ENCODE measurements around the gene ASIC2. TPM values are rescaled to one million over a fixed set of nuclear protein-coding genes. Genes with fewer than 3 reads are reported as not detected.

ASIC2 gene
- total RNA-seq, 1 experiment from 2014 or later = 0.74 TPM

DNA sequence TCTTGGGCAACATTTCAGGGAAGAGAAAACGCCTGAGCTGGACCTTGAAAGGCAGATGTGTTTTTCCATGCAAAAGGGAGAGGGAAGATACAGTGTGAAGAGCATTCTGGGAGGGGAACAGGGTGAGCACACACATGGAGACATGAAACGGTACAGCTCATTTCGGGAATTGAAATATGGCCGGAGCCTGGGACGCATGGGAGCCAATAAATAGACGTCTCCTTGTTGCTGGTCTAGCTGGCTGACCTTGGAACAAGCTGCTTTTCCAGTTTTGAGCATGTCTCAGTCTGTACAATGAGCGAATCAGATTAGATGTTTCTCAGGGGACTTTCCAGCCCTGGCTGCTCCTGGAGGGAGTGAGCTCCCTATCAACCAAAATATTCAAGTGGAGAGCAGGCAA is 63.6 kb downstream of the ASIC2 start:
- no peak for DNase-seq
- Histone ChIP-seq H2BK12ac (ENCODE audit: insufficient read length, low read depth, low read length) (no peak overlapping the region), H4K20me1 (ENCODE audit: control insufficient read depth, insufficient read depth, insufficient read length) (no peaks in the 10 kb centered on the region), H3K9ac (ENCODE audit: extremely low read depth, insufficient read length, low read length) (no peak overlapping the region), H4K8ac (replicated peaks; ENCODE audit: insufficient read length, low read depth, low read length) (no peak overlapping the region), H2AFZ (ENCODE audit: low read length) (no peak overlapping the region), H3K27me3 (ENCODE audit: insufficient read depth, low read length) (no peaks in the 10 kb centered on the region; the same call in 1 of the 2 replicates), H3K4me2 (ENCODE audit: insufficient read depth, insufficient read length, low read length) (no peak overlapping the region), H3K14ac (ENCODE audit: insufficient read depth, low read length) (no peak overlapping the region), H2BK15ac (ENCODE audit: low read depth, low read length) (no peak overlapping the region), H3K56ac (ENCODE audit: insufficient read length, low read depth, low read length) (no peak overlapping the region), H2BK5ac (ENCODE audit: insufficient read length, low read length) (no peak overlapping the region), H3K79me1 (ENCODE audit: insufficient read depth, low read depth, low read length, poor library complexity, severe bottlenecking) (no peaks in the 10 kb centered on the region), H3K23me2 (ENCODE audit: insufficient read length, low read depth, low read length, poor library complexity, severe bottlenecking) (no peaks in the 10 kb centered on the region), H3K4ac (ENCODE audit: low read depth, low read length) (no peak overlapping the region), H2BK20ac (ENCODE audit: low read depth, low read length, poor library complexity, severe bottlenecking) (no peak overlapping the region), H4K91ac (ENCODE audit: insufficient read length, low read depth, low read length) (no peak overlapping the region), H3K9me3 (ENCODE audit: control insufficient read depth, low read depth, low read length) (no peaks in the 10 kb centered on the region), H4K5ac (ENCODE audit: insufficient read length, low read depth, low read length) (no peak overlapping the region), H3K4me1 (ENCODE audit: insufficient read depth, low read length) (no peaks in the 10 kb centered on the region), H3K23ac (ENCODE audit: insufficient read length, low read depth, low read length) (no peak overlapping the region), H2AK5ac (ENCODE audit: insufficient read length, low read length) (no peak overlapping the region), H3K27ac (ENCODE audit: insufficient read length, low read depth, low read length) (no peak overlapping the region), H3T11ph (ENCODE audit: low read length) (no peak overlapping the region), H2BK120ac (ENCODE audit: low read depth, low read length, poor library complexity, severe bottlenecking) (no peak overlapping the region), H3K79me2 (ENCODE audit: insufficient read depth, low read length) (no peaks in the 10 kb centered on the region), H3K18ac (ENCODE audit: insufficient read length, low read depth, low read length) (no peak overlapping the region)
- WGBS (ENCODE audit: extremely low coverage, insufficient read length, low lambda C conversion rate) = no CpG with 5 or more reads among the region's 7 CpGs
- TF ChIP-seq, protein P1, sequence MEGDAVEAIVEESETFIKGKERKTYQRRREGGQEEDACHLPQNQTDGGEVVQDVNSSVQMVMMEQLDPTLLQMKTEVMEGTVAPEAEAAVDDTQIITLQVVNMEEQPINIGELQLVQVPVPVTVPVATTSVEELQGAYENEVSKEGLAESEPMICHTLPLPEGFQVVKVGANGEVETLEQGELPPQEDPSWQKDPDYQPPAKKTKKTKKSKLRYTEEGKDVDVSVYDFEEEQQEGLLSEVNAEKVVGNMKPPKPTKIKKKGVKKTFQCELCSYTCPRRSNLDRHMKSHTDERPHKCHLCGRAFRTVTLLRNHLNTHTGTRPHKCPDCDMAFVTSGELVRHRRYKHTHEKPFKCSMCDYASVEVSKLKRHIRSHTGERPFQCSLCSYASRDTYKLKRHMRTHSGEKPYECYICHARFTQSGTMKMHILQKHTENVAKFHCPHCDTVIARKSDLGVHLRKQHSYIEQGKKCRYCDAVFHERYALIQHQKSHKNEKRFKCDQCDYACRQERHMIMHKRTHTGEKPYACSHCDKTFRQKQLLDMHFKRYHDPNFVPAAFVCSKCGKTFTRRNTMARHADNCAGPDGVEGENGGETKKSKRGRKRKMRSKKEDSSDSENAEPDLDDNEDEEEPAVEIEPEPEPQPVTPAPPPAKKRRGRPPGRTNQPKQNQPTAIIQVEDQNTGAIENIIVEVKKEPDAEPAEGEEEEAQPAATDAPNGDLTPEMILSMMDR (conservative IDR thresholded peaks at IDR 0.05) = no peak
- H3K9me3 Mint-ChIP-seq = no peaks in the 10 kb centered on the region; a peak in 1 of 5 replicates
- H3K4me1 Mint-ChIP-seq = peaks cover 6 to 13% of the 10 kb centered on the region in 2 experiments
- no peak overlapping the region for H3K27ac Mint-ChIP-seq
- peaks cover 15% of the 10 kb centered on the region for H3K27me3 Mint-ChIP-seq (ENCODE audit: low read depth)
- H3K4me3 Mint-ChIP-seq = no peak overlapping the region
- no peaks in the 10 kb centered on the region for H3K36me3 Mint-ChIP-seq (ENCODE audit: insufficient read depth in 1 of 3, low read depth in 3 of 3)

Data from H9 (cell line).